KG1 (cell line): ENCODE data around the gene ABLIM2.

Source experiments
- DNase-seq: peaks from one replicate; lab custom pipeline; 2025; lab: John Stamatoyannopoulos, UW

The ABLIM2 gene

DNA sequence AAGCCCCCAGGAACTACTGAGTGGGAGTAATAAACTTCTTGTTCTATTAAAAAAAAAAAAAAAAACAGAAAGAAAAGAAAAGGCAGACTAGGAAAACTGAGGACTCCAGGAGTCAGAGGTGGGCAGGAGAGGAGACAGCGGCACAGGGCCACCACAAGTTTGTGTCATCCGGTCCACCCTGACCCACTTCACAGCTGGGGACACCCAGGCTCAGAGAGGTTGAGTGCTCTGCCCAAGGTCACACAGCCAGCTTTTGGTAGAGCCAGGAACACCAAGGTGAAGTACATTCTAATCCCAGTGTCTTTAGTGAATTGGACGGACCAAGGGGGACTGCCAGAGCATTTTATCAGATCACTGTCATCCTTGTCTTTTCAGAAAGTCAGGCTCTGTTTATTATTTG, 16.4 kb upstream of the ABLIM2 start:
- DNase-seq = no peak

DNA sequence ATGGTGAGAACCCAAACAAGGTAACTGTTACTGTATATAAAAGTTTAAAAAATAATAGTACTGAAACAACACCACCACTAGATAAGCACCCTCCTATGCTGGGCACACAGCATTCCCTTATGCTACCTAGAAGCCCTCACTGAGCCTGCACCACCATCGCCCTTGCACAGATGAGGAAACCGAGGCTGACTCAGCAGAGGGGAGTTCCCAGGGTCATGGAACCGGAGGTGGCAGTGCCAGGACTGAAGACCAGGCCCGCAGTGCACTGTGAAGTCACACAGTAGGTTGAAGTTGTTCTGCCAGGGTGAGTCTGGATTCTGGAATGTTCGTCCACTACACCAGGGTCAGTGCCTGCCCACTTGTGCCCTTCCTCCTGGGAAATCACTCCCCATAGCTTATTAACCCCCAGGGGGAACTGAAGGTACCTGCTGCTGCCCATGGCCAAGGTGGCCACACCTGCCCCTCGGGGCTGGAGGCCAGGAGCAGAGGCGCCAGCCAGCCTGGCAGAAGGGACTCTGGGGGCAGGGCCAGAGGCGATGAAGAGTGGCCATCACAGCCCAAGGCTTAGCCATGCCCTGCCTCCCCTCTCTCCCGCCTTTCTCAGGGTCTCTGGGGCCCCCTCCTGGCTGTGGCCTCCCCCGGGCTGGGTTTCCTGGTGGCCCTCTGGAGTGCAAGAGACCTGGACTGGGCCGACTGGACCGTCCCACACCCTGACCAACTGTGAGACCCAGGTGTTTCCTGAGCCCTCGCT, 15.1 kb upstream of the ABLIM2 start:
- no peak for DNase-seq

DNA sequence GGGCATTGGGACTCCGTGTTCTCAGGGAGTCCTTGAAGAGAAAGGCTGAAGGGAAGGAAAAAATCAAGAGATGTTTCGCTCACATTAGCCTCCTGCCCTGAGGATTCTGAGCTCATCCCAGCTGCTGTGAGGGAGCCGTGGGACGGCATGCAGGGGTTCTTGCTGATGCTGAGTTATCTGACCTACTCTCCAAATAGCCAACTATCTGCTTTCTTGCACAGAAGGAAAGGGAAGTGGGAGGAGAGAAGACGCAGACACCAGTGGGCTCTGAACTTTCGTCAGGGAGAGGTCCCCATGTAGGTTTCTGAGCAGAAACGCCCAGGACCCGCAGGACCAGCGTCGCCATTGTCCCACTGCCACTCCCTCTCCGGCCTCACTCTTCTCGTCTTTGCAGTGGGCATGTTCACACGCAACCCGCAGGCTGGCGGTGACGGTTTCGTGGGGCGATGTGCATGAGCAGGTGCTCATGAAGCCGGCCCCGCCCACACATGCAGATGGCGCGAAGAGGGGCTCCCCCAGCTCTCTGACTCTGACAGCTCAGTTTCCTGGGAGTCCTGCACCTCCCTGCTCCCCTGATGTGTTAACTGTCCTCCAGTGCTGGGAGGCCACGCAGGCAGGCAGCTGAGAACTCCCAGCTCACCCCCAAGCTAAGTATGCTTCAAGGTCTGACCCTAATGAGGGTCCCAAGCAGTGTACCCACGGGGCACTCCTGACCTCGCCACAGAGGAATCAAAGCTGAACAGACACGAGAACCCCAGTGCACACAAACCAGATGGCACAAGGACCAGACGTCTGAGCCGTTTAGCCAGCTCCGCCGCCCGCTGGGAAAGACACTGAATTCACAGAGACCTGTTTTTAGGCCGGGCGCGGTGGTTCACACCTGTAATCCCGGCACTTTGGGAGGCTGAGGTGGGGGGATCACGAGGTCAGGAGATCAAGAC, 13.6 kb upstream of the ABLIM2 start:
- DNase-seq = no peak

DNA sequence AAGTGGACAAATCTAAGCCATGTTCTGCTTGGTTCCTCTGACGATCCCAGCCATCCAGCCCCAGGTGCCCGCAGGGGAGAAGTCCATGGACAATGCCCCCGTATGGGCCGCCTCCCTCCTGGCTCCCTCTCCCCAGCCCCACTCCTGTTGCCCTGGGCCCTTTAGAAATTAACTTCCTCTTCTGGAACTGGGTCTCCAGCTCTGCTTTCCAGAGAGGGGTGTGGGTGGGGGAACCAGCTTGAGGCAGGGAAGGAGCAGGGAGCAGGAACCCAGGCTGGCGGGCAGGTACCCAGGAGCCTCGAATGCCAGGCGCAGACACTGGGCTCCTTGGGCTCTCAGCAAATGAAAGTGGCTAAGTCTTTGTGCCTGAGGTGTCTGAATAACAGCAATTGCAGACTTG, 12.7 kb upstream of the ABLIM2 start:
- DNase-seq = no peak

DNA sequence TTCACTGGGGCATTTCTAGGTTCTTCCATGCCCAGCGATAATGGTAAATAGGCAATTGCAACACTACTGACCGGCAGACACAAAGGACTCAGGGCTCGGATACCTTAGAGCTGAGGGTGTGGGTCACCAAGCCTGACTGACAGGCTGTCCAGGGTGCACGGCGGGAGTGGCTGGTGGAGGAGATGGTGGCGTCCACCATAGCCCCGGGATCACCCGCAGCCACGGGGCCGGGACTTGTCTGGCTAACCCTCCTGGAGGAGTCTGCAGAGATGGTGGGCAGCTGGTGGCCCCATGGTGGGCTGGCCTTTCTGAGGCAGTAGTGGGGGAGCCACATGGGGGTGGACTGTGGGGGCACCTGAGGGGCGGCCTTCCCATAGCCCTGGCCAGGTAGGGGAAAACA, 11.7 kb upstream of the ABLIM2 start:
- no peak for DNase-seq

DNA sequence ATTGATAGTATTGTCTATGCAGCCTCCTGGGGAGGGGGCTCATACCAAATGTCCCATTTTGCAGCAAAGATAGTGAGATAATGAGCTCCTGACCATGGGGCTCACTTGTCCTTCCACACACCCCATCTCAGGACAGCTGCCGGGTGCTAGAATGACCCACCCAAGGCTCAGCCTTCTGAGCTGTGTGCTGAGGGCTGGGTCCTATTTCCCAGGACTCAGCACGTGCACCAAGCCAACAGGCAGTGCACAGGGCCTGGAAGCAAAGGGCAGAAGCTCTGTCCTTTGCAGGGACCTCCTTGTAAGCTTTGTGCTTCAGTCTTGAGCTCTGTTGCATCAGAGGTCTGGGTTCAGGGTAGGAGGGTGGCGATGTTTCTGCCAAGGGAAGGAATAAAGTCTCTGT, 11.2 kb upstream of the ABLIM2 start:
- no peak for DNase-seq

DNA sequence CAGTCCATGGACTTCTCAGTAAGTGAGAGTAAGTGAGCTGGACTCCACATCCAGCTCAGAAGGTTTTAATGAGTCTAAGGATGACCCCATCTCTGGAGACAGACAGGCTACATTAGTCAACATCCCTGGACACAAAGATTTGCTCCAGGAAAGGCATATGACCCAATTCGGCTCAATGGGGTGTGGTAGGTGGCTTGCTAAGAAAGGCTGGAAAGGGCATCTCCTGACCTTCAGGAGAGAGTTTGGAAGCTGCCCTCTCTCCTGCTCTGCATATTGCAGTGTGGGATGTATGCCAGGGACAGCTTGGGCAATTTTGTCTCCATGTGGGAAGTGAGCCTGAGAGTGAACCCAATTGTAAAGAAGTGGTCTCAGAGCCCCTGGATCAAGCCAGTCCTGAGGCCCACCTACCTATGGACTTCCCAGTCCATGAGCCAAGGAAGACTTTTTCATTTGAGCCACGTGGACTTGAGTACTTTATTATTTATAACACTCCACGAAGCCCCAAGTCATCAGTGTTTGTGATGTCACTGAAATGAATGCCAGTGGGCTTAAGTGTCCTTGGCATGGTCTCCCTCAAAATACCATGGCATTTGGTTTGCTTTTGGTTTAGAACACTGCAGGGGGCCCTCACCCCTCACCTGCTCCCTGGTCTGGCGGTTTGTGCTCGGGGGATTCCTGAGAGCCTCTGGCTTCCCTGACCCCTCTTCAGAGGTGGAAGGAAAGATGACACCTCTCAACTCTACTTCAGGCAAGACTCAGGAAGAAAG, 10.4 kb upstream of the ABLIM2 start:
- DNase-seq = no peak

DNA sequence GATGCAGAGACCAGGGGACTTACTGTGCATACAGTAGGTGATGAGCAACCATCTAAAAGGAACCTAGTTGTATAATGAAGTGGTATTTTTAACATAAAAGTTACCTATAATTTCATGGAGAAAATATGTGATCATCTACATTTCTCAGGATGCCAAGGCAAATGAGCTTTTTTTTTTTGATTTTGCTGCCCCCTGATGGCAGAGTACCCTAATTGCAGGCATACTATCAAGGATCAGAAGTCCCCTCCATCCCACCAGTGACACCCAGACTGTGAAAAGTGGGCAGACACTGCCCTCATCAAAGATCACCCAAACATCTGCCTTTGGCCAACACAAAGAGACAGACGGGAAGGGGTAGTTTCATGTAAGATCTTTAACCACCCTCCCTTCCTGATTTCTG, 9.6 kb upstream of the ABLIM2 start:
- no peak for DNase-seq

DNA sequence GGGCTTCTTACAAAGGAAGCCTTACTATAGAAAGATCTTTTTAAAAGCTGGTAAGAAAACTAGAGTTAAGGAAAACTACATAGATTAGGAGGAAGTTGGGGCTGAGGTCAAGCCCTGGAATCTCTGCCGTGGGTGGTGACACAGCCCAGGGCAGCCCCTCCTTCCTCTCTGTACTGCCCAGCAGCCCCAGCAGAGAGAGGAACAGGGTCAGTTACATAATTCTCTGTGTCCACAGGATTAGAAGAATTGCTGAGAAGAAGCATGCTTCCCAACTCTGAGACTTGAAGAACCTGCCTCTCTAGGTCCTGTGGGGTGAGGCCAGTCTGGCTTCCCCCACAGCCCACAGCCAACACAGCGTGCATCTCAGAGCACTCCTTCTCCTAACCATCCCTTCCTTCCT, 9.2 kb upstream of the ABLIM2 start:
- DNase-seq = no peak

DNA sequence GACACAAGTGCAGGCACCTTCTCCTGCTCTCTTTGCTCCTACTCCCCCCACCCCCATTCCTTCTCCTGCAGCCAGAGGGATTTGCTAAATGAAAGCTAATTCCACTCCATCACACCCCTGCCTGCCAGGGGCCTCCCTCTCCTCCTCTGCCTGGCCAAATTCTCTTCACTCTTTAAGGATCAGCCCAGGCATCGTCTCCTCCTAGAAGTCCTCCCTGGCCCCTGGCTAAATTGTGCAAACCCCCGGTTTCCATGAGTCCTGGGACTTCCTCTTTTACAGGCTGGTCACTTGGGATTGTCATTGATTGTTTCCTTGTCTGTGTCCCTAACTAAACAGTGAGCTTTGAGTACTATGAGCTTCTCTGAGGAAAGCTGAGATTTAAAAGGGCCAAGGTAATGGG, 8.7 kb upstream of the ABLIM2 start:
- no peak for DNase-seq

DNA sequence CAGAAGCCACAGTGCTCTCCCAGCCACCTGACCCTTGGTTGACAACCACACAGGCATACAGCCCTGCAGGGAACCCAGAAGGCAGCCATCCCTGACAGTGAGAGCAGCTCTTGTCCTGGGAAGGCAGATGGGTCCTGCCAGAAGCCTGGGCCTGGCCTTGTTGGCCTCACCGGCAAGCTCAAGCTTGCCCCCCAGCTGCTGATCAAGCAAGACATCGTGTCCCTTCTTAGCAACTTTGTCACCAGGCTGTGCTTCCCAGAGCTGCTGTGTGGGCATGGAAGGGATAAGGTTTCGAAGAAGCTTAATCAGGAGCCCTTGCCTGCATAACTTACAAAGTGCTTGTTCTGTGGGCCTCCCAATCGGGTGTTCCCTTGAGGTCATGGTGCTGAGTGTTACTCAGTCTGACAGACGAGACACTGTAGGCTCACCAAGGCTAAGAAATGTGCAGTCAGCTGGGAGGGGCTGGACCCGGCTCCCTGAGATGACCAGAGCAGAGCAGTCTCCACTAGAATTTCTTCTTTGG, 6.8 kb upstream of the ABLIM2 start:
- DNase-seq = no peak

DNA sequence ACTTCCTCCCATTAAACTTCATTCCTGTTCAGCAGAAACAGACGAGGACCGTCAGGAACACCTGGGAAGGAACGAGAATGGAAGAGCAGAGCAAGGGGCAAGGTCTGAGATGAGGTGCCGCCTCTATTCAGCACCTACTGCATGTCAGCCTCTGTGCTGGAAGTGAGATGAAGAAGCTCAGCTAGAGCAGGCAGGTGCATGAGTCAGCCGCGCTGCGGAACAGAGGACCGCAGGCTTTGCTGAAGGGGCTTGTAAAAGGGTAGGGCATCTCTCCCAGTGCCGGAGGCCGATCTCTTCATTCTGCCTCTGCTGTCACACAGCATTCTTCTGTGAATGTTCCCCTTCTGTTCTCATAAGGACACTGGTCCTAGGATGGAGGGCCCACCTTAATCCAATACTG, 6.1 kb upstream of the ABLIM2 start:
- no peak for DNase-seq

DNA sequence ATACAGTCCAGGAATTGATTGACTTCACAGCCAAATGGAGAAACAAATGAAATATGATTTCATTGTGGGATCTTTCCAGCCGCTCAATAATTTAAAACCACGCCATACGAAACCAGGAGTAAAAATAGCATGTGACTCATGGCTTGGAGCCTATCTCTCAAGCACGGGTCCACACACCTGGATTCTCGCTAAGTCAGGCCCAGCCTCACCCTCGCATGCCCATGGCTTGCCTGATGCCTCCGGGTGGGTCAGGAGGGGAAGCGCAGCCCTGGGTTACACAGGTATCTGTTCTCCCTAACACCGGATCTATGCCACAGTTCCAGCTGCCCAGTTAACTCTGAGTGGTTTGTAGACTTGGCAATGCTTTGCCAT, 5.6 kb upstream of the ABLIM2 start:
- no peak for DNase-seq

DNA sequence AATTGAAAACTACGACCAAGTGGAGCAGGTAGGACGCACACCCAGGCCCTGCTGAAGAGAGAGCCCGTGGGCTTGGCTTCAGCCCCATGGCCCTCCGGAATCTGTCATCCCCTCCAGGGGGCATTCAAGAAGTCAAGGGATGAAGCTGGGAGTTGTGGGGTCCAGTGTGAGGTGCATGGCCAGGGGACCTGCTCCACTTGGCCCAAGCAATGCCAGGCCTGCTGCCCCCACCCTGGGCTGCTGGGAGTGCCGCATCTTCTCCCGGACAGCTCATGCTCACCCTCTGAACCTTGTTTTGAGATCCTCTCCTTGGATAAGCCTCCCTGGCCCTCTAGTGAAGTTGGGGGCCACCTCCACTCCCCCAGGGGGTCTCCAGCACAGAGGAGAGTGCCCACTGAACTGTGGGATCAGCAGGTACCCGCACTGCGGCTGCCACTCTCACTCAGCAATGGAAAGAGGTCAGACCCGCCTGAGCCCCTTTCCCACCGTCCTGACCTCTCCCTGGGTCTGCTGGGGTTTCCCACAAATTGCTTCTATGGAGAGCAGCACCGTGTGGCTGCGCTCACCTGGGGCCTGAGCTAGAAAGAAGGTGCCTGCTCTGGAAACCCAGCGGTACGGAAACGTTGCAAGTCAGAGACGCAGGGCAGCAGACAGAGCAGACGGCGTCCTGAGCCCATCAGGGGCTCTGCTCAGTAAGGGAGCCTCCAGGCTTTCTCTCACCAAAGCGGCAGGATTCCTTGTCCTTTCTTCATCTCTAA, 5.0 kb upstream of the ABLIM2 start:
- DNase-seq = no peak

DNA sequence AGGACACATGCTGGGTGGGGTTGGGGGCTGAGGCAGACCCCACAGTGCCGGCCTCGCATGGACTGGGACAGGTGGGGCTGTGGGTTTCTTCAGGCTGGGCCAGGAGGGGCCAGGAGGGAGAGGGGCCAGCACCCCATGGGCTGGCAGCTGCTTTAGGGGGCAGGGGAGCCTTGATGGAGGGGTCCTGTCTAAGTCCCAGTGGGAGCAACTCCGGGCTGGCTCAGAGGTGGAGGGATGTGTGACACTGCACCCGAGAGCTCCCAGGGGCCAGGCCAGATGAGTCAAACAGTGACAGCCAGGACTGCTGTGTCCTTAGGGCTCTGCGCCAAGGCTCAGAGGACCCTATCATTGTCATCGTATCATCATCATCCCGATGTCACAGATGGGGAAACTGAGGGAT, 4.4 kb upstream of the ABLIM2 start:
- DNase-seq = no peak

DNA sequence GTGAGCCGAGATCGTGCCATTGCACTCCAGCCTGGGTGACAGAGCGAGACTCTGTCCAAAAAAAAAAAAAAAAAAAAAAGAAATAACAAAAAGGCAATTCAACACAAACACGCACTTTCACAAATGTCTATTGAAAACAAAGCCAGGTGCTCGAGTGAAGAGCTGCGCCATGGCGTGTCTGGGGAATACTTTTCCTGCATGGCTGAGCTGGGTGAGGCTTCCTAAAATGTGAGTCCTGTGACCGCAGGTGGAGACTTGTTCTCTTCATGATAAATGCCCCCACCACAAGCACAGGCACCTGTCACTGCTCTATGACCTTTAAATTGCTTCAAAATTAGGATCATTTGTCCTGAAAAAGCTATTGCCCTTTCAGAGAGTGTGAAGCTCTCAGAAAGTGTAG, 4.0 kb upstream of the ABLIM2 start:
- DNase-seq = no peak

DNA sequence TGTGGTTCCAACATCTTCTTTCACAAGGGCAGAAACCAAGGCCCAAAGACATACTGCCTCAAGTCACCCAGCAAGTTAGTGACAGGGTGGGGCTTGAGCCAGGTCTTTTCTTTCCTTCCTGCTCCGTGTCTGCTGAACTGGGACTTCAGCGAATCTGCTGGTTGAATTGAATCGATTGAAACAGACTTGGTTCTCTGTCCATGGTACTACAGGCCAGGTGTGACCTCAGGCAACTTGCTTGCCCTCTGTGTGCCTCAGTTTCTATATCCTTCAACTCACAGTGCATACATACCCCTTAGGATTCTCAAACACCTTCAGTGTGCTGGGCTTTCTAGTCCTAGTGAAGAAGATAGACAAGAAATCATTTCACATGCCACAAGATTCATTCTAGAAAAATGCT, 2.0 kb upstream of the ABLIM2 start:
- no peak for DNase-seq

DNA sequence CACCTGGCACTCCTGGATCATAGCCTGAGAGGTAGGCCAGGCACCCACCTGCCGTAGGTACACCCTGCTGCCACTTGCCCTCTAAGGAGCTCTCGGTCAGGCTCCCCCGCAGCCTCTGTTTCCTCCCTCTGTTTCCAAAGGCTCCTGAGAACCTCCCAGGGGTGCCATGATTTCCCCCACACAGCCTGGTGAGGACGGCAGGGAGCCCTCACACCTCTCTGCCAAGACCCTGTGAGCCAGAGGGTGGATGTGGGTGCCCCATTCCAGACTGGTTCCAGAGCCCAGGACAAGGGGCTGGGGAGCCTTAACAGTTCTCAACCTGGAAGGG, 1.6 kb upstream of the ABLIM2 start:
- DNase-seq = no peak

DNA sequence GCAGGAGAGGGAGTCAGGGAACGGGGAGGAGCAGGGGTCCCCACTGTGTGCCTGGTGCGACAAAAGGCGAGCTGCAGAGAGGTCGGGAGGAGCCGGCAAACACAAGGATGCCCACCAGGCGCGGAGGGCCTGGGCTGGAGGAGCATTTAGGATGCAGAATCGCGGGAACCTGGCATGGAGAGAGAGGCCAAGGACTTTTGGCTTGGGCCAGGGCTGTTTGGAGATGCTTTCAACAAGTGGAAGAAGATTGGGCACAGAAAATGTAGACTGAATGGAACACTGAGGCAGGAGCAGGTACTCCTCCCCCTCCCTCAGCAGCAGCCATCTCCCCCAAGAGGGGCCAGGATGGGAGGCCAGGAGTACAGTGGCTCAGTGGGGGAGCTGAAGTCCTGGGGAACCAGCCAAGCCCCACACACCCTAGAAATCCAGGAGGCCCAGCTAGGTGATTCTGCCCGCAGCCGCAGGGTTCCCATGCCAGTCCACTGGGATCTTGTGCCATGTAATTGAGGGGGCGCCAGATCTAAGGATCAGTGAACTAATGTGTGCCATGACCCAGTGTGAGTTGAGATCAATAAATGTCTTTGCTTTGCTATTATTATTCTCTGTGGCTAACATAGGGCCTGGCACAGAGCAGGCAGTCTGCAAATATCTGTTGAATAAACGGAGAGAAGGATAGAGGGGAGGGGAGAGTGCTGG, 1.1 kb upstream of the ABLIM2 start:
- DNase-seq = no peak

DNA sequence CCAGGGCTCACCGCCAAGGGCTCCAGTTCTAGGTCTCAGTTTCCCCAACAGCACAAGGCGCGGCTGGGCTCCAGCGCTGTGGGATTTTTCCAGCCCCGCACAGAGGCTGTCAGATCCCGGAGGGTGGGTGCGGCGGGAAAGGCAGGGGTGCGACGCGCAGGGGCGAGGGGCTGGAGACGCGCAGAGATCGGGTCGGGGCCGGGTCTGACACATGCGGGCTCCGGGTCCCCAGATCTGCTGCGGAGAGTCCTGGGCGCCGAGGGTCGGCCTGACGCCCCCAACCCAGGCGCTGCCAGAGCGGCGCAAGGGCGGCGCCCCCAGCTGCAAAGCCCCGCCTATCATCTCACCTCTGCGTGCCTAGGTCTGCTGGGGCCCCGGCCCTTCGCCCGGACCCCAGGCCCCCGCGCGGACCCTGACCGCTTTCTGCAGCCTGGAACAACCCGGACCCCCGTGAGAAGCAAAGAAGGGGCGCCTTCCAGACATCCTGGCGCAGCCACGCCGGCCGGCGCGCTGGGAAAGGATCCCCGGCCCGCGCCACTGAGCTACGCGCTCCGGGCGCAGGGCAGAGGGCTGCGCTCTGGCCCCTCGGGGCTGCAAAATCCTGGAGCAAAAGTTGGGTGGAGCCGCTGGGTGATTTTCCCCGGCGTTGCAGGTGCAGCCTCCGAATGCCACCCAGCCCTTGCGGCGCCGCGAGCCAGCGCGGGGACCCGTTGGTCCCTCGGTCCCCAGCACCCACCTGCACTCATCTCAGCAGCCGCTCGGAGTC, 486 bp downstream of the ABLIM2 start:
- DNase-seq = no peak

DNA sequence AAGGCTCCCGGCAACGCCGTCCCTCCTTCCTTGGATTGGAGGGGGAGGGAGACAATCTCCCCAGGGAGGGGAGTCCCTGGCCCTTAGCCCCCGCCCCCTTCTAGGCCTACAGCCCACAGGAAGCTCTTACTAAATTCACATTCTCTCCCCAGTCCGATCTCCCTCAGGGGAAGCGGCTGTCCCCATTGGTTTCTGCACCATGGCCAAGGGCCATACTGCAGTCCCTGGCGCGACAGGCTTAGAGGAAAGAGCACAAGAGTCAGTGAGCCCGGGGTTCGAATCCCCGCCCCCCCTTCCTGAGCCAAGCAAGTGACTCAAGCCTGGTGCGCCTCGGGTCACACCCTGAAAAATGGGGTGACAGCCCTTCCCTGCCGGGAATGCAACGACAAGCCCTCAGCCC, 1.1 kb downstream of the ABLIM2 start:
- DNase-seq = no peak
